WTC11 (cell line): ENCODE data around the gene TRPV5. TPM values are rescaled to one million over a fixed set of nuclear protein-coding genes. Genes with fewer than 3 reads are reported as not detected.

Experiments
- ATAC-seq: fragments of 200-7000 bp; cut with Tn5 transposase; 2 replicates; pipeline ENCODE4 v1.10.0; 2021; ENCODE audit warnings: mild to moderate bottlenecking, moderate library complexity
- CTCF ChIA-PET: fragments of 300-600 bp; sonication (Branson Sonifier 250); formaldehyde crosslinking; loops from one replicate; lab custom pipeline; 2021; ENCODE audit warnings: antibody characterized with exemption; lab: Charles Lee
- POLR2A ChIA-PET: fragments of 350-600 bp; sonication (Branson Sonifier 250); formaldehyde crosslinking; loops from one replicate; lab custom pipeline; 2021; ENCODE audit warnings: antibody characterized with exemption; lab: Charles Lee
- DNase-seq: peaks from one replicate; pipeline ENCODE4 v3.0.0; 2021; ENCODE audit warnings: low spot score
- H3K27ac Mint-ChIP-seq: 2 replicates; pipeline ENCODE4 v1.8.0; 2021; ENCODE audit warnings: mixed read lengths
- H3K27me3 Mint-ChIP-seq: 2 replicates; pipeline ENCODE4 v1.8.0; 2021; ENCODE audit warnings: low read depth, mild to moderate bottlenecking, moderate library complexity, mixed read lengths
- H3K36me3 Mint-ChIP-seq: 2 replicates; pipeline ENCODE4 v1.8.0; 2021; ENCODE audit warnings: mixed read lengths
- H3K4me1 Mint-ChIP-seq: 2 replicates; pipeline ENCODE4 v1.8.0; 2022; ENCODE audit warnings: mixed read lengths
- H3K4me3 Mint-ChIP-seq: 2 replicates; pipeline ENCODE4 v1.8.0; 2021; ENCODE audit warnings: mild to moderate bottlenecking, moderate library complexity, mixed read lengths
- H3K9me3 Mint-ChIP-seq: 2 replicates; pipeline ENCODE4 v1.8.0; 2021; ENCODE audit warnings: mixed read lengths
- CREM ChIP-seq: sonication (generic); formaldehyde crosslinking; IDR thresholded peaks from 2 replicates; pipeline ENCODE4 v1.8.1; 2022; ENCODE audit warnings: mild to moderate bottlenecking, missing genetic modification reagents, moderate library complexity
- GRHL2 ChIP-seq: fragments of 250-450 bp; sonication (Bioruptor Pico); IDR thresholded peaks from 2 replicates; pipeline ENCODE4 v1.8.0; 2022; ENCODE audit warnings: mild to moderate bottlenecking, moderate library complexity; ENCODE audit not compliant: insufficient replicate concordance, severe bottlenecking
- NFATC4 ChIP-seq: fragments of 250-450 bp; sonication (Bioruptor Pico); IDR thresholded peaks from 2 replicates; pipeline ENCODE4 v1.9.0; 2021; ENCODE audit warnings: mild to moderate bottlenecking
- NFE2L1 ChIP-seq: sonication (generic); formaldehyde crosslinking; IDR thresholded peaks from 2 replicates; pipeline ENCODE4 v1.8.1; 2023; ENCODE audit warnings: missing genetic modification reagents
- NFYB ChIP-seq: sonication (generic); formaldehyde crosslinking; conservative IDR thresholded peaks from 2 replicates; pipeline ENCODE4 v1.8.0; 2022; ENCODE audit warnings: low read depth, missing genetic modification reagents
- SP1 ChIP-seq: sonication (generic); formaldehyde crosslinking; conservative IDR thresholded peaks from 2 replicates; pipeline ENCODE4 v1.8.1; 2022; ENCODE audit warnings: missing genetic modification reagents
- ZNF396 ChIP-seq: fragments of 250-450 bp; sonication (Bioruptor Pico); IDR thresholded peaks from 2 replicates; pipeline ENCODE4 v1.8.0; 2021; ENCODE audit warnings: mild to moderate bottlenecking, moderate library complexity, borderline replicate concordance
- total RNA-seq: library from RNA; stranded (reverse); gene quantifications from 3 replicates; pipeline ENCODE4 v1.2.3, GENCODE V29; 2021
- TF ChIP-seq, protein P1 (sequence below): sonication (generic); formaldehyde crosslinking; IDR thresholded peaks from 2 replicates; pipeline ENCODE4 v1.8.1; 2023; ENCODE audit warnings: mild to moderate bottlenecking, missing genetic modification reagents
- TF ChIP-seq, protein P2 (sequence below): sonication (generic); formaldehyde crosslinking; IDR thresholded peaks from 2 replicates; pipeline ENCODE4 v1.8.1; 2022; ENCODE audit warnings: mild to moderate bottlenecking, moderate library complexity, missing genetic modification reagents
- TF ChIP-seq, protein P3 (sequence below): sonication (generic); formaldehyde crosslinking; IDR thresholded peaks from 2 replicates; pipeline ENCODE4 v1.8.1; 2022; ENCODE audit warnings: low read depth, mild to moderate bottlenecking, moderate library complexity, missing genetic modification reagents, borderline replicate concordance
- TF ChIP-seq, protein P4 (sequence below): sonication (generic); formaldehyde crosslinking; IDR thresholded peaks from 2 replicates; pipeline ENCODE4 v1.8.1; 2022; ENCODE audit warnings: low read depth, missing genetic modification reagents, borderline replicate concordance
- TF ChIP-seq, protein P5 (sequence below): sonication (generic); formaldehyde crosslinking; IDR thresholded peaks from 2 replicates; pipeline ENCODE4 v1.8.1; 2023; ENCODE audit warnings: mild to moderate bottlenecking, missing genetic modification reagents
- TF ChIP-seq, protein P6 (sequence below): sonication (generic); formaldehyde crosslinking; IDR thresholded peaks from 2 replicates; pipeline ENCODE4 v1.8.1; 2023; ENCODE audit warnings: mild to moderate bottlenecking, missing genetic modification reagents, borderline replicate concordance
- TF ChIP-seq, protein P7 (sequence below): fragments of 250-450 bp; sonication (Bioruptor Pico); IDR thresholded peaks from 2 replicates; pipeline ENCODE4 v1.9.0; 2021; ENCODE audit warnings: moderate library complexity, mild to moderate bottlenecking, inconsistent platforms, borderline replicate concordance

The TRPV5 gene
- total RNA-seq, 1 experiment from 2014 or later: not detected

DNA sequence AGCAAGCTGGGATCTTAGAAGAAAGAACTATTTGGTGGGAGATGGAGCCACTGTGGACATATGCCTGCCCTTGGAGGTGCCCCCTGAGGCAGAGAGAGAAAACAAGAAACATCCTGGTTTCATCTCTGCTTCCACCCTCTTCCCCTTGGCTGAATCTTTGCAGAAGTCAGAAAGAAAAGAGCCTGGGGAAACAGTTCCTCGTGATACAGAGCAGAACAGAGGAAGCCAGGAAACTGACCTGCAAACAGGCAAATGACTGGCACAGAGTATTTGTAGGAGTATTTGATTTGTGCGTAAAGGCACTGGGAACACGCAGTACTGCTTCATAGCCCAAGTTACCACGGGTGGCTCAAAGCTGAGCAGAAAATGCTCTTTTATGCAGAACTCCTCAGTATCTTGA is 35.6 kb upstream of the TRPV5 start:
- ChIA-PET CTCF (interaction anchor here (0.8 kb wide), 1 partner anchor 96 kb away, joined by 3 read pairs; no protein-coding TSS in a partner anchor), POLR2A (no interaction called here)
- no peak overlapping the region for H3K4me3 Mint-ChIP-seq
- 0 out of 2 replicates have a peak, but pooled peaks cover 2% of the 10 kb centered on the region for H3K36me3 Mint-ChIP-seq
- no peak for DNase-seq
- TF ChIP-seq, protein P1, sequence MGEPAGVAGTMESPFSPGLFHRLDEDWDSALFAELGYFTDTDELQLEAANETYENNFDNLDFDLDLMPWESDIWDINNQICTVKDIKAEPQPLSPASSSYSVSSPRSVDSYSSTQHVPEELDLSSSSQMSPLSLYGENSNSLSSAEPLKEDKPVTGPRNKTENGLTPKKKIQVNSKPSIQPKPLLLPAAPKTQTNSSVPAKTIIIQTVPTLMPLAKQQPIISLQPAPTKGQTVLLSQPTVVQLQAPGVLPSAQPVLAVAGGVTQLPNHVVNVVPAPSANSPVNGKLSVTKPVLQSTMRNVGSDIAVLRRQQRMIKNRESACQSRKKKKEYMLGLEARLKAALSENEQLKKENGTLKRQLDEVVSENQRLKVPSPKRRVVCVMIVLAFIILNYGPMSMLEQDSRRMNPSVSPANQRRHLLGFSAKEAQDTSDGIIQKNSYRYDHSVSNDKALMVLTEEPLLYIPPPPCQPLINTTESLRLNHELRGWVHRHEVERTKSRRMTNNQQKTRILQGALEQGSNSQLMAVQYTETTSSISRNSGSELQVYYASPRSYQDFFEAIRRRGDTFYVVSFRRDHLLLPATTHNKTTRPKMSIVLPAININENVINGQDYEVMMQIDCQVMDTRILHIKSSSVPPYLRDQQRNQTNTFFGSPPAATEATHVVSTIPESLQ (CRISPR knock-in tag): no peak
- TF ChIP-seq ZNF396 (CRISPR knock-in tag) (no peak), SP1 (CRISPR knock-in tag) (no peak), CREM (CRISPR knock-in tag) (no peak)
- H3K9me3 Mint-ChIP-seq: peaks cover 14% of the 10 kb centered on the region
- no peaks in the 10 kb centered on the region for H3K4me1 Mint-ChIP-seq
- H3K27me3 Mint-ChIP-seq: no peaks in the 10 kb centered on the region; the same call in none of the 2 replicates
- no peak for ATAC-seq
- H3K27ac Mint-ChIP-seq: no peak overlapping the region

DNA sequence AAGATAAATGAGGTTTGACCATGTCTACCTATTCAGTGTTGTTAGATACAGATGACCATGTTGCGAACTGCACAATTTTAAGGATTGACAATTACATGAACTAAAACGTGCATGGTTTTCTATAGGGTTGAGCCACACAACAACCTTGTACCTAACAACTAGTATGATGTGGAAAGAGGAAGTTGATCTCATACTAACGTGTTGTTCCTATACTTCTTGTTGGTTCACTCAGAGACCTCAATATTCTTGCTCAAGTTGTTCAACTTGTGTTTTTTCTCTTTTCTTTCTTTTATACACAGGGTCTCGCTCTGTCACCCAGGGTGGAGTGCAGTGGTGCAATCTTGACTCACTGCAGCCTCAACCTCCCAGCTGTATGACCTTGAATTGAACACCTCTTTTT is 34.7 kb upstream of the TRPV5 start:
- H3K4me1 Mint-ChIP-seq: peaks cover 1% of the 10 kb centered on the region
- no peak overlapping the region for H3K27ac Mint-ChIP-seq
- ChIA-PET POLR2A (no interaction called here), CTCF (interaction anchor here (1.3 kb wide), 1 partner anchor 87 kb away, joined by 4 read pairs; no protein-coding TSS in a partner anchor)
- ATAC-seq (no peak), DNase-seq (no peak)
- H3K36me3 Mint-ChIP-seq: 0 out of 2 replicates have a peak, but pooled peaks cover 2% of the 10 kb centered on the region
- no peak for TF ChIP-seq GRHL2 (CRISPR knock-in tag)
- TF ChIP-seq, protein P2, sequence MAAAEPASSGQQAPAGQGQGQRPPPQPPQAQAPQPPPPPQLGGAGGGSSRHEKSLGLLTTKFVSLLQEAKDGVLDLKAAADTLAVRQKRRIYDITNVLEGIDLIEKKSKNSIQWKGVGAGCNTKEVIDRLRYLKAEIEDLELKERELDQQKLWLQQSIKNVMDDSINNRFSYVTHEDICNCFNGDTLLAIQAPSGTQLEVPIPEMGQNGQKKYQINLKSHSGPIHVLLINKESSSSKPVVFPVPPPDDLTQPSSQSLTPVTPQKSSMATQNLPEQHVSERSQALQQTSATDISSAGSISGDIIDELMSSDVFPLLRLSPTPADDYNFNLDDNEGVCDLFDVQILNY (CRISPR knock-in tag): no peak
- TF ChIP-seq, protein P3, sequence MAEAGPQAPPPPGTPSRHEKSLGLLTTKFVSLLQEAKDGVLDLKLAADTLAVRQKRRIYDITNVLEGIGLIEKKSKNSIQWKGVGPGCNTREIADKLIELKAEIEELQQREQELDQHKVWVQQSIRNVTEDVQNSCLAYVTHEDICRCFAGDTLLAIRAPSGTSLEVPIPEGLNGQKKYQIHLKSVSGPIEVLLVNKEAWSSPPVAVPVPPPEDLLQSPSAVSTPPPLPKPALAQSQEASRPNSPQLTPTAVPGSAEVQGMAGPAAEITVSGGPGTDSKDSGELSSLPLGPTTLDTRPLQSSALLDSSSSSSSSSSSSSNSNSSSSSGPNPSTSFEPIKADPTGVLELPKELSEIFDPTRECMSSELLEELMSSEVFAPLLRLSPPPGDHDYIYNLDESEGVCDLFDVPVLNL (CRISPR knock-in tag): no peak
- no peaks in the 10 kb centered on the region; the same call in none of the 2 replicates for H3K27me3 Mint-ChIP-seq
- H3K4me3 Mint-ChIP-seq: no peak overlapping the region
- H3K9me3 Mint-ChIP-seq: peaks cover 14% of the 10 kb centered on the region

DNA sequence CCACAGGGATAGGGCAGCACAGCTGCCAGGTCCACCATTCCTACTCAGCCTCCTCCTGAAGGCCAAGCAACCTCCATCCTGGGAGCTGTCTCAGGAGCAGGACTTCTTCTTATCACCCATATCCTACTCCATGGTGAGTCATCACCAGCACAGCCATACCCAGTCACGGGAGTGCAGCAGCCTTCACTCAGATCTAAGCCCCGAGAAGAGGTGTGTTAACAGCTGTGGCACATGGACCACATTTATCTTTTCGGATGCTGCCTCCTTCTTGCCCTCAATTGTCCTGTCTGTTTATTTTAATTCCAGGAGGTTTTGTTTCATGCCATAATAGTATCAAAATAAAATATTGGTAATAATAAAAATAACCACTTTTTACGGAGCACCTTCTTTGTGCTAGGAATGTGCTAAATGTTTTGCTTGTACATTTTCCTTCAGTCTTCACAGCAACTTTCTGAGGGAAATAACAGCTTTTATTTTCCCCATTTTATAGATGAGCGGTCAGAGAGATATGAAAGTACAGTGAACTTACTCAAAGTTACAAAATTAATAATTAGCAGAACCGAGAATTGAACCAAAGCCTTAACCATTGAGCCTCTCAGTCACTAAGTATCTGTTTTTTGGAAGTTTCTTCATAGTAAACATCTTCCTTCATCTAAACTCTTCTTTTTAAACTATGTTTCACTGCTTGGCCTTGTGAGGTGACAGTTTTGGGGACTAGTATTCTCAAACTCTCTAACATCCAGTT is 31.1 kb upstream of the TRPV5 start:
- ATAC-seq: no peak
- ChIA-PET CTCF (interaction anchor here (0.9 to 1.5 kb wide), 4 partner anchors 39 to 92 kb away, joined by 3 read pairs; no protein-coding TSS in a partner anchor), POLR2A (no interaction called here)
- H3K27ac Mint-ChIP-seq: no peak overlapping the region
- no peaks in the 10 kb centered on the region; the same call in 1 of the 2 replicates for H3K36me3 Mint-ChIP-seq
- no peak overlapping the region for H3K4me3 Mint-ChIP-seq
- peaks cover 24% of the 10 kb centered on the region for H3K4me1 Mint-ChIP-seq
- H3K27me3 Mint-ChIP-seq: peaks cover 3% of the 10 kb centered on the region
- H3K9me3 Mint-ChIP-seq: peaks cover 5% of the 10 kb centered on the region; the same call in 1 of the 2 replicates
- DNase-seq: no peak
- TF ChIP-seq NFE2L1 (CRISPR knock-in tag) (no peak), NFATC4 (CRISPR knock-in tag) (no peak), NFYB (no peak)
- TF ChIP-seq, protein P4, sequence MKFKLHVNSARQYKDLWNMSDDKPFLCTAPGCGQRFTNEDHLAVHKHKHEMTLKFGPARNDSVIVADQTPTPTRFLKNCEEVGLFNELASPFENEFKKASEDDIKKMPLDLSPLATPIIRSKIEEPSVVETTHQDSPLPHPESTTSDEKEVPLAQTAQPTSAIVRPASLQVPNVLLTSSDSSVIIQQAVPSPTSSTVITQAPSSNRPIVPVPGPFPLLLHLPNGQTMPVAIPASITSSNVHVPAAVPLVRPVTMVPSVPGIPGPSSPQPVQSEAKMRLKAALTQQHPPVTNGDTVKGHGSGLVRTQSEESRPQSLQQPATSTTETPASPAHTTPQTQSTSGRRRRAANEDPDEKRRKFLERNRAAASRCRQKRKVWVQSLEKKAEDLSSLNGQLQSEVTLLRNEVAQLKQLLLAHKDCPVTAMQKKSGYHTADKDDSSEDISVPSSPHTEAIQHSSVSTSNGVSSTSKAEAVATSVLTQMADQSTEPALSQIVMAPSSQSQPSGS (CRISPR knock-in tag): no peak
- TF ChIP-seq, protein P1 (CRISPR knock-in tag): no peak
- TF ChIP-seq, protein P5, sequence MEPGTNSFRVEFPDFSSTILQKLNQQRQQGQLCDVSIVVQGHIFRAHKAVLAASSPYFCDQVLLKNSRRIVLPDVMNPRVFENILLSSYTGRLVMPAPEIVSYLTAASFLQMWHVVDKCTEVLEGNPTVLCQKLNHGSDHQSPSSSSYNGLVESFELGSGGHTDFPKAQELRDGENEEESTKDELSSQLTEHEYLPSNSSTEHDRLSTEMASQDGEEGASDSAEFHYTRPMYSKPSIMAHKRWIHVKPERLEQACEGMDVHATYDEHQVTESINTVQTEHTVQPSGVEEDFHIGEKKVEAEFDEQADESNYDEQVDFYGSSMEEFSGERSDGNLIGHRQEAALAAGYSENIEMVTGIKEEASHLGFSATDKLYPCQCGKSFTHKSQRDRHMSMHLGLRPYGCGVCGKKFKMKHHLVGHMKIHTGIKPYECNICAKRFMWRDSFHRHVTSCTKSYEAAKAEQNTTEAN: no peak
- TF ChIP-seq, protein P6, sequence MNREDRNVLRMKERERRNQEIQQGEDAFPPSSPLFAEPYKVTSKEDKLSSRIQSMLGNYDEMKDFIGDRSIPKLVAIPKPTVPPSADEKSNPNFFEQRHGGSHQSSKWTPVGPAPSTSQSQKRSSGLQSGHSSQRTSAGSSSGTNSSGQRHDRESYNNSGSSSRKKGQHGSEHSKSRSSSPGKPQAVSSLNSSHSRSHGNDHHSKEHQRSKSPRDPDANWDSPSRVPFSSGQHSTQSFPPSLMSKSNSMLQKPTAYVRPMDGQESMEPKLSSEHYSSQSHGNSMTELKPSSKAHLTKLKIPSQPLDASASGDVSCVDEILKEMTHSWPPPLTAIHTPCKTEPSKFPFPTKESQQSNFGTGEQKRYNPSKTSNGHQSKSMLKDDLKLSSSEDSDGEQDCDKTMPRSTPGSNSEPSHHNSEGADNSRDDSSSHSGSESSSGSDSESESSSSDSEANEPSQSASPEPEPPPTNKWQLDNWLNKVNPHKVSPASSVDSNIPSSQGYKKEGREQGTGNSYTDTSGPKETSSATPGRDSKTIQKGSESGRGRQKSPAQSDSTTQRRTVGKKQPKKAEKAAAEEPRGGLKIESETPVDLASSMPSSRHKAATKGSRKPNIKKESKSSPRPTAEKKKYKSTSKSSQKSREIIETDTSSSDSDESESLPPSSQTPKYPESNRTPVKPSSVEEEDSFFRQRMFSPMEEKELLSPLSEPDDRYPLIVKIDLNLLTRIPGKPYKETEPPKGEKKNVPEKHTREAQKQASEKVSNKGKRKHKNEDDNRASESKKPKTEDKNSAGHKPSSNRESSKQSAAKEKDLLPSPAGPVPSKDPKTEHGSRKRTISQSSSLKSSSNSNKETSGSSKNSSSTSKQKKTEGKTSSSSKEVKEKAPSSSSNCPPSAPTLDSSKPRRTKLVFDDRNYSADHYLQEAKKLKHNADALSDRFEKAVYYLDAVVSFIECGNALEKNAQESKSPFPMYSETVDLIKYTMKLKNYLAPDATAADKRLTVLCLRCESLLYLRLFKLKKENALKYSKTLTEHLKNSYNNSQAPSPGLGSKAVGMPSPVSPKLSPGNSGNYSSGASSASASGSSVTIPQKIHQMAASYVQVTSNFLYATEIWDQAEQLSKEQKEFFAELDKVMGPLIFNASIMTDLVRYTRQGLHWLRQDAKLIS (CRISPR knock-in tag): no peak
- TF ChIP-seq, protein P7, sequence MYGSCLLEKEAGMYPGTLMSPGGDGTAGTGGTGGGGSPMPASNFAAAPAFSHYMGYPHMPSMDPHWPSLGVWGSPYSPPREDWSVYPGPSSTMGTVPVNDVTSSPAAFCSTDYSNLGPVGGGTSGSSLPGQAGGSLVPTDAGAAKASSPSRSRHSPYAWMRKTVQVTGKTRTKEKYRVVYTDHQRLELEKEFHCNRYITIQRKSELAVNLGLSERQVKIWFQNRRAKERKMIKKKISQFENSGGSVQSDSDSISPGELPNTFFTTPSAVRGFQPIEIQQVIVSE (CRISPR knock-in tag): no peak
